Stimulated activated CD8-positive, alpha-beta memory T cell treated with anti-CD3 and anti-CD28 coated beads, Interleukin-4, amount 100 ng/mL, for 1 hour (primary cell): ENCODE data around the gene SGCA.
A peak's percentile ranks its signal among the peaks of the same experiment; 100 is the strongest.

Experiments
- DNase-seq, 2 donors: peaks; one replicate each; pipeline ENCODE4 v3.0.0-alpha.2; 2020; ENCODE audit warnings: low read depth in 2 of 2, low spot score in 1 of 2

Gene SGCA

DNA sequence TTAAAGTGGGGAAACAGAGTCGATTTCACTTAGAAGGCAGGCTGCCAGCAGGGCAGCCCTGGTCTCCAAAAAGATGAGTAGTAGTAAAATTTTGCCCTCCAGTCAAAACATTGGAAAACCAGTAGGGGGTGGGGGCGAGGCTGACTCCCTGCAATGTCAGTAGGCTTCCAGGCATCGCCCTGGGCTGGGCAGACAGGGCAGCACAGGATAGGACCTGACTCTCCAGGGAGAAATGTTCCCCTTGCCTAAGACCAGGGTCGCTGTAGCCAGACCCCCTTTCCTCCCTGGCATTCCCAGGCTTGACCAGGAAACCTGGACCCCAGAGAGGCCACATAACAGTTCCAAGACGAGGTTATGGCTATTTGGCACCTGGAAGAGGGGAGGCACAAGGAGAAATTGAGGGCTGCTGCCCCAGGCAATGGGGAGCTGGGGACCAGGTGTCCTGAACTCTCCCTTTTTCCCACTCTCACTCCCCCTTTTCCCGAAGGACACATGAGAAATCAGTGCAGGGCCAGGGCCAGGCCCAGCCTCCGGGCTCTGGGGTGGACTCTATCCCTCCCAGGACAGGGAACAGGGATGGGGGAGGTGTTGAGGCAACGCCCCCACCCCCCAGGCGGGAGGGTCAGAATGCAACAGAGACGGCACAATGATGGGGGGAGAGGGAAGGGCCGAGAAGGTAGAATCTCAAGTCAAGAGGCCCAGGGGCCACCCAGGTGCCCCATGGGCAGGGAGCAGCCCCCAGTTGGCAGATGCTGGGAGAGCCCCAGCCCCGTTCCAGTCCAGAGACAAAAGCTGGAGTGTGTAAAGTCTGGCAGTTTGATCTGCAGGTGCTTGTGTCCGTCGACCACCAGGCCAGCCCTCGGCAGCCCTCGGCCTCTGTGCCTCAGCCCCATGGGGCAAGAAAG is 31.3 kb upstream of the SGCA start:
- DNase-seq, result no peak

DNA sequence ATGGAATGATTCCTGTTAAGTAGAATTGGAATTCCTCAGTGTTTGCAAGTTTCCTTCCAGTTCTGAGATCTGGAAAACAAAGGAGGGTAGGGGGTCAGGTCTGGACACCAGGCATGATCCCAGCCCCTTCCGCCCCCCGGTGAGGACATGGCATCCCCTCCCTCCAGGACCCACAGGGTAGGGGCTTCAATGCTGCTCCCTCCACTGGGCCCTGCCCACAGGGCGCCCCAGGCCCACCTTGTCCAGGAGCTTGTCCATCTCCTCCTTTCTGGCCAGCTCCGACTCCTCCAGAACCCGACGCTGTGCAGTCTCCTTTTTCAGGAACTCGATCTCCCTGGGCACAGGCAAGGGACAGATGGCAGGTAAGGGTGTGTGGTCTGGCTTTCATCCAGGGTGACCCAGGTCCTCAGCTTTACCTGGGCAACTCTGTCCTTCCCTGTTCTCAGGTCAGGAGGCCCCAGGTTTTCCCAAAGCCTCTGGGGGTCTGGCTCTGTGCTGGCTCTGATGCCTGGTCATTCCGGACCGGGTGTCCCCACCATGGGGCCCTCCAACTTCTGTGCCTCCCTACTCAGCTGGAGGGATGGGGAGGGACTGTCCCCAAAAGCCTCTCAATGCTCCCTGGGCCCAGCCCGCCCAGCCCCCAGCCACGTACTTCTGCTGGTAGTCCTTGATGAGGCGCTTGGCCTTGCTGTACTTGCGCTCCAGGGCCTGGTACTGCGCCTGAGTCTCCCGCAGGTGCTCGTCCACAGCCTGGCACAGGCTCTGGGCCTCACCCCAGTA is 30.3 kb upstream of the SGCA start:
- DNase-seq, result no peak

DNA sequence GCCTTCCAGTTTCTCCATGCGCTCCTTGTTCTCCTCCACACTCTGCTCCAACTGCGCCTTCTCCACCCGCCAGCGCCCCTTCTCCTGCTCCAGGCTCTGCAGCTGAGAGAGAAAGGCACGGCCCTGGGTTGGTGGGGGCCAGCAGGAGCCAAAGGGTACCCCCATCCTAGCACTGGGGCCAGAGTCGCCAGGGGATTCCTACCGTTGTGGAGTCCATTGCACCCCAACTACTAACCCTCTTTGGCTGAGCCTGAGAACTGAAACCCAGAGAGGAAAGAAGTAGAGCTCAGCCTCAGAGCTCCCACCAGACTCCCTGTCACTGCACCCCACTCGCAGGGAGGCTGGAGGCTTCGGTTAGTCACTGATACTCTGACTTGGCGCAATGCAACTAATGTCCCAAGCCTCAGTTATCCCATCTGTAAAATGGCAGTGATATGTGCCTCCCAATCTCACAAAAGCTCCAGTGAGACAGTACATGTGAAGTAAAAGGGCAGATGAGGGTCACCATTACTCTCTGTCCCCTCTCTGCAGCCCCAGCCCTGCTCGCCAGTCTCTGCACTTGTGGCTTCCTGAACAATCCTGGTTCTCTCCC is 29.6 kb upstream of the SGCA start:
- no peak for DNase-seq

DNA sequence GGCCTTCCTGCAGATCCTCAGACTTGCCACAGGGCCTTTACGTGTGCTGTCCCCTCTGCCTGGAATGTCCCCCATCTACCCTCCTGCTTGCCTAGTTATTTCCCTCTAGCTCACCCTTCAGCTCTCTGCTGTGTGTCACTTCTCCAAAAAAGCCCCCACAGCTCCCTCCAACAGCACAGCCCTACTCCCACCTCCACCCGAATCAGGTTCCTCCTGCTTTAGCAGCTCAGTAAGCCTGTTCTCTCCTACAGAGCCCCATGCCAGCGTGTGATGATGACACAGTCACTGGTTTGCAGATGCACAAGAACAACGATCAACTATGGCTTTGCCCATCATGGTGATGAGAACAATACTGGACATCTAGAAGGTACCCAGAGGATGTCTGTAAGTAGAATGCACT is 28.8 kb upstream of the SGCA start:
- DNase-seq, result no peak

DNA sequence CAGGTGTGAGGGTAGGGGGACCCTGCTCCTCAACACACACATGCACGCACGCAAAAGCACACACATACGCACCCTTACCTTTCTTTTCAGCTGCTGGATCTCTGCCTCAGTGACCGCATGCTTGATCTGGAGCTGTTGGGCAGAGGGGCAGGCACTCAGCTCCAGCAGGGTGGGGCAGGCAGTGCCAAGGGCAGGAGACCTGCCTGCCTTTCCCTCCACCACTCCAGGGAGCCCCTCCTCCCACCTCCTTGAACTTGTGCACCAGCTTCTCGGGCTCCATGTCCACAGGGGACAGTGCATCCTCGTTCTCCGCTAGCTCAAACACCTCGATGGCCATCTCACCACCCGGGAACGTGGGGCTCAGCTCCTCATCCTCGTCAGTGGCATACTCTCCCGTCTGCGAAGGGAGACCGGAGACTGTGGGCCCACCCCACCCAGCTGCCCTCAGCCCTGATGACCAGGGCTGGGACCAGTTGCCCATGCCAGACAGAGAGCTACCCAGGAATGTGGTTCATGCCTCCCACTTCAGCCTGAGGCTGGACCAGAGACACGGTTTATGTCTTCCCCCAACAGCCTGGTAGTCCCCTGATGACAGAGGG is 26.5 kb upstream of the SGCA start:
- no peak for DNase-seq

DNA sequence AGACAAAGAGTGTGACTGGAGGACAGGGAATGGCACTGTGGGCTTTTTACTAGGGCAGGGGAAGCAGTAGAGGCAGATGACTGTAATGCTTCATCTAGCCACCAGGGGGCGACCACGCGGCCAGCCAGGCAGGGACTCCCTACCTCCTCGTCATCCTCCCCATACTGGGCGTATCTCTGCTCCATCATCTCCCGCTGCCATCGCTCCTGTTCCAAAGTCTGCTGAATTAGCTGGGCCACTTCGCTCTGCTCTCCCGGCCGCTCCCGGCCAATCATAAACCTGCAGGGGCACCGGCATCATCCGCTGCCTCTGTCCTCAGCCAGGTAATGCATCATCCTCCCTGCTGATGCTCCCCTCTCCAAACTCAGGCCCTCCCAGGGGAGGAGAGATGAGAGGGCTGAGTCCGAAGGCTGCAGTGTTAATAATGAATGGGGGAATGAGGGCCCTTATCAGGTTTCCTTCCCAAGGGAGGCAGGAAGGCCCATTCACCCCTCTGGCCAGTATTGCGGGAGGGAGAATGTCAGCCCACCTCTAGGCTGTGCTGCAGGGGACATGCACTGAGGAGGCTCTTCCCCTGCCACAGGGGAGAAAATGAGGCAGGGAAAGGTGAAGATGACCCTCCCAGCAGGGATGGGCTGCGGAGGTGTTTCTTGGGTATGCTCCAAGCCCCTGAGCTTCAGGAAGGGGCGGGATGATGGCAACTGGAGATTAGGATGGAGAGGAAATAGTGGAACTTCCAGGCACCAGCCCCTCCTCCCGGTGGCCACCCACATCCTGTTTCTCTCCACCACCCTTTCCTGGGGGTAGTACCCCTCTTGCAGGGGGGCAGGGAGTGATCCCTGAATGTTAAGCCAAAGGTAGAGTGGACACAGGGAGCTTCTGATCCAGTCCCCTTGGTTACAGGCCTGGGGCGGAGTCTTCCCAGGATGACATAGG is 25.6 kb upstream of the SGCA start:
- peak; percentile 71 to 72 for DNase-seq

DNA sequence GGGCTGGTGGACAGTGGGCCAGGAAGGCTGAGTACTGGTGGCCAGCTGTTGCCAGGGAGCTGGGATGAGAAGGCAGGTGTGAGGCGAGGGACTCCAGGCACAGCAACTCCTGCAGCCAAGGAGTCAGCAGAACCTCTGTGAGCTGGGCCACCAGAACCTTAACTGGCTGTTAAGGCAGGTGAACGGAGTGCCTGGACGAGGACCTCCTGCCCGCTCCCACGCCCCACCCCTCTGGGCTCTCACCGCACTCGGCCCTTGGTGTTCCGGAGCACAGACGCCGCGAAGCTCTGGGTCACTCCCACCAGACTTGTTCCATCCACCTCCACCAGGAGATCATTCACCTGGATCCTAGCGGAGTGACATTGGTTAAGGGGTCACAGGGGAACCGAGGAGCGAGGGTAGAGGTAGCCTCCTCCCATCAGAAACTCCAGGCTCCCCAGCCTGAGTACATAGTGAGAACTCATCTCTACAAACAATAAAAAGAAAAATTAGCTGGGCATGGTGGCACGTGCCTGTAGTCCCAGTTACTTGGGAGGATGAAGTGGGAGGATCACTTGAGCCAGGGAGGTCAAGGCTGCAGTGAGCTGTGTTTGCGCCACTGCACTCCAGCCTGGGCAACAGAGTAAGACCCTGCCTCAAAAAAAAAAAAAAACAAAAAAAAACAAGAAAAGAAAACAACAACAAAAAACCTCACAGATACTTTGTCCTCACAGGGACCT is 24.6 kb upstream of the SGCA start:
- no peak for DNase-seq

DNA sequence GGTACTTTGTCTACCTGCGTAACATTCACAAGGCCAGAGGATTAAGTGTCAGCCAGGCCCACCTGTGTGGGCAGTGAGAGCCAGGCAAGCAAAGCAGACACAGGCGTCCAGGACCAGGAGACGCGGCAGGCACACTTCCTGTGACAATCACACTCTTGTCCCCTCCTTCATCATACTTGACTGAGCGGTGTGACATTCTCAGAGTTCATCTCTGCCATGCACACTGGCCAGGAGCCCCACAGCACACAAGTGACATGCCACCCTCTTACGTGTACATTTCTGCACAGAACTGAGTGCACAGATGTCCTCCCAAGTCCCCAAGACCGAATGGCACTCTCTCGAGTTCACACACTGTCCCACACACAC is 24.1 kb upstream of the SGCA start:
- no peak for DNase-seq

DNA sequence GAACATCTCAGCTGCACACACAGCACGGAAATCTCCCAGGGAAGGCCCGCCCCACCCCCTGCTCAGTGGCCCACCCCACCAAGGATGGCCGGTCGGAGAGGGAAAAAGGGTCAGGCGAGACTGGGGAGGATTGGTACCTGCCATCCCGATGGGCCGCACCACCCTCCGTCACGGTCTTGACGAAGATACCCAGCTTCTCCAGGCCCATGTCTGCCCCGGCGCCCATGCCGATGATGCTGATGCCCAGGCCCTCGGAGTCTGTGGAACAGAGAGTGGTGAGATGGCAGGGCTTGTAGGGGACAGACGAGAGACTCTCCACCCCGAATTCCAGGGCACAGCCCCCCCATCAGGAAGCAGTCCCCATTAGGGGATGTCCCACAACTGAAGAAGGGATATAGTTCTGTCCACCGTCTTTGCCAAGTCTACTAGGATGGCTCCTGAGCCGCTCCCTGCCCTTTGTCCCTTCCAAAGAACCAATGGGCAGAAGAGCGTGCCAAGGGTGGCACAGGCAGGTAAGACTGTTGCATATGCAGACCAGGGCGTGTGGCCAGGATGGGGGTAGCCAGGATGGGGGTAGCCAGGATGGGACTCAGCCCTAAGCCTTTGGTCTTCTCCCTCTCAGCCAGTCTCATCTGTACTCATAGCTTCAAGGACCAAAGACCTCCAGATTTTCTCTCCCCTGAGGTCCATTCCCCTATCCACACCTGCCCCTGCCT is 22.2 kb upstream of the SGCA start:
- DNase-seq, result no peak

DNA sequence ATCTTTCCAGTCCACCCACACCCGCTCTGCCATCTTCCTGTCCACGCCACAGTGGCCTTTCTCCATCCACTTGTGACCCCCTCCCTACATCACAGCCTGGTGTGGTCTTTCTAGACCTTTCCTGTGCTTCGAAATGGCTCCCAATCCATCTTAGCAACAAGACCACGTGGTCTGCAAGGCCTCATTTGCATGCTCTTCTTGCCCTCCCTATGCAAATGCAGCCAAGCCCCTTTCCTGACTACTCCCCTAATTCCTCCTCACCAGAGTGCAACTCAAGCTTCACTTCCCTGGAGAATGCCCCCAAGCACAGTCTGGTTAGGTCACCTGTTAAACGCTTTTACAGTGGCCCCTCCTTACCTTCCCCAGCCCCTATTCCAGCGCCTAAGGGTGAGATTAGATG is 21.4 kb upstream of the SGCA start:
- DNase-seq, result no peak

DNA sequence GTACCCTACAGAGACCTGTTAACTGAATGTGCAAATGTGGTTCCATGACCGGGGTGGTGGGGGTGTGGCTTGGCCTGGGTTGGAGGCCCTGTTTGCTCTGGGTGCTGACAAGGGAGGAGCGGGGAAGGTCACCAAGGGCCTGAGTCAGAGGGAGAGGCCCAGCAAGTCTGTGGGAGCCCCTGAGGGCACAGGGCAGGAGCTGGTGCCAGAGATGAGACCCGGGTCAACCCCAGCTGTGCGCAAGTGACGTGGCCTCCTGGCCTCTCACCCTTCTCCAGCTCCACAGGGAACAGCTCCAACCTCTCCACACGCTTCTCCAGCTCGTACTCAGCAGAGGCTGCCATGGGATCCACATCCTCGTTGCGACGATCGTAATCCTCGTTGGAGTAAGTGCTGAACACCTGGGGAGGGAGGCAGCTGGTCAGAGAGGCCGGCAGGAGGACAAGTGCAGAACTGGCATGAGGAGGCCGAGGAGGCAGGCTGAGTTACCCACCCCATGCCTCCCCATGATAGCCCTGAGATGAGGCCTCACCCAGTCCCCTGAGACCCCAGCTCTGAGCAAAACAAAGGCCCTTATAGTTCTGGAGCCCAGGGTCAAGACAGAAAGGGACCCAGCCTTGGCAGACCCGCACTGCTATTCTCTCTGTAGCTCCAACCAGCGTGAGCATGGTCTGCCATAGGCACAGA is 20.8 kb upstream of the SGCA start:
- DNase-seq, result no peak

DNA sequence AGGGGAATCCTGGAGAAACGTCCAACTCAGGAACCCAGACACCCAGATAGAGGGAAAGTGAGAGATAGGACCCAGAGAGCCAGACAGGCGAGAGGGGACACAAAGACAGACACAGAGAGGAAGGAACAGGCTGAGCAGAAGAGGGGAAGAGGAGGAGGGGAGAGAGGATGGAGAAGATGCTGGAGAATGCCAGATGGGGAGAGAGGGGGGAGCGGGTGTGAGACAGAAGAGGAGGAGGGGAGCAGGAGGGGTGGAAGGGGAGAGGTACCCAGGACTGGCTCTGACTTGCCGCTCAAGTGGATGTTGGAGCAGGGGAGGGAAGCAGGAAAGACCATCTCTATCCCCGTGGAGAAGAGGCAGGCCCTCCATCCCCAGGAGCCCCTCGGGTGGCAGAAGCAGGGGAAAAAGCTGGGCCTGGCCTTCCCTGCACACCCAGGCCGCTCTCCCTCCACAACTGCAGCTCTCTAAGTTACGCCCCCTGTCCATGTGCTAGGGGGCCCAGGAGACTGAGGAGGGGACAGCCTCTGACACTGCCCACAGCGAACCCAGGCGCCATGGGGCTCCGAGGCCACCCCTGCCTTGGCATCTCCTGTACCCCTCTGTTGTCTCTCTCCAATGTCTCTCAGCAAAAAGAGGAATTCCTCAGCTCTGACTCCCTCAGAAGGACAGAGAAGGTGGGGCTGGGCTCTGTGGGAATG is 20.1 kb upstream of the SGCA start:
- DNase-seq, result no peak

DNA sequence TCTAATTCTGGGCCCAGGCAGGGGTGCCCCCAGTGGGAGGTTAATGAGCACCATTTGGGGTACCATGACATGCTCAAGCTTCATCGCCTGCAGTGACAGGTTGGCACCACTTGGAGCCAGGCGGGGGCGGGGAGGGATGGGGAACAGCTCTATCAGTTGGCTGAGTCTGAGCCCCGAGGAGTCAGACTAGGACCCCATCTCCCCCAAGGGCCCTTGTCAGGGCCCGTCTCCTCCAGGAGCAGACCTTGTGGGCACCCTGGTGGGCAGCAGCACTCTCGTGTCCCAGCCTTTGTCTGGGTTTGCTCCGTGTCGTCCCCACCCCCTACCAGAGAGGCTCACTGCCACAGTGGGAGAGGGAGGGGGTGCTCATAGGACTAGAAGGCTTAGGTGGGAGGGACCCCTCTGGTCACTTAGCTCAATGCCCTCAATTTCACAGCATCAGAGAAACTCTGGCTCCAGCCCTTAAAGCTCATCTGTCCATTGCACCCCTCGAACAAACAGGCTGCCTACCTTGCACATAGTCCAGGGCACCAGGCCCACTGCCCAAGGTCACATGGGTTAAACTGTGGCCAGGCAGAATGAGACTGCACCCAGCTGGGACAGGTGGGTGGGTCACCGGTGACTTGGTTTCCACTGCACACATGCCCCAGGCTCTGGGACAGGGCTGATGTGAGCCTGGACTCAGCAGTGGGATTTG is 19.4 kb upstream of the SGCA start:
- DNase-seq, result no peak

DNA sequence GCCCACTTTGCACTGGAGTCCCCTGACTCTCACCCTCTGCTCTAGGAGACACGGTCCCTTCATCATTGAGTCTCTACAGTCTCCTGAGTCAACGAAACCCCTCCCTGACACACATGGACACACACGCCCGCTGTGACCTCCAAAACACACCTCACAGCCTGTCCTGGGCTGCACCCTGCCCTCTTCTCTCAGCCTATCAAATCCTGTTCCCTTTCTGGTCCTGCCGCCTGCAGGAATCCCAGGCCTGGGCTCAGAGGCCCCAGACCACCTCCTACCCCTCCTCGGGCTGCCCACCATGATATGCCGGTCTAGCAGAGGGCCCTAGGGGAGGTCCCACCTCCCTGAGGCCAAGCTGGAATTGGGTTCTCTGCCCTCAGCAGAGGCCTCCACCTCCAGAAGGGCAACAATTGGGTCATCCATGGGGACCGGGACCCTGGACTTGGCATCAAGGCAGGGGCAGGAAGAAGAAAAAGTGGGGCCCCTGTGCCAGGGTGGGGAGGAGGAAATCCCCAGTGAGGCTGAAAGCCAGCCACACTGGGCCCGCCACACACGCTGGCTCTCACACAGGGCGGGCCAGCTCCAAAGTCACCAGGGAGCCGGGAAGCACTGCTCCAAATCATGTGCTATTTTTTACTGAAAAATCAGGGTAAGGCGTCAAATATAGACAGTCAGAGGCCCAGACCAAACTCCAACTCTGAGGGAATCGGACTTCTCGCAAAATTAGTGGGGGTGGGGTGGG is 18.7 kb upstream of the SGCA start:
- no peak for DNase-seq

DNA sequence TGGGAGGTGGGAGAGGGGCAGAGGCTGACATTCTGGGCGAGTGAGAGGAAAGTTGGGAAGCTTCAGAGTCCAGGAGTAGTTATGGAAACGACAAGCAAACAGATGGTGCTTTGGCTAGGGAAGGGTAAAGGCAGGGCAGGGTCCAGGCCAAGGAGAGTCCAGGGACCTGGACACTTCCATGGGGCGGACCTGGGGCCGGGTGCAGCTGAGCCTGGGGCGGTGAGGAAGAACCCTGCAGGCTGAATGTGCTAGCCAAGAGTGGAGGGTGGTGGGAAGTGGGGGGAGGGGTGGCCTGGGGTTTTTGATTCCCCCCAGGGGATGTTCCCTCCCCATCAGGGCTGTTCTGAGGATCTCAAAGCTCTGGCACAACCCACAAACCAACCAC is 18.0 kb upstream of the SGCA start:
- no peak for DNase-seq

DNA sequence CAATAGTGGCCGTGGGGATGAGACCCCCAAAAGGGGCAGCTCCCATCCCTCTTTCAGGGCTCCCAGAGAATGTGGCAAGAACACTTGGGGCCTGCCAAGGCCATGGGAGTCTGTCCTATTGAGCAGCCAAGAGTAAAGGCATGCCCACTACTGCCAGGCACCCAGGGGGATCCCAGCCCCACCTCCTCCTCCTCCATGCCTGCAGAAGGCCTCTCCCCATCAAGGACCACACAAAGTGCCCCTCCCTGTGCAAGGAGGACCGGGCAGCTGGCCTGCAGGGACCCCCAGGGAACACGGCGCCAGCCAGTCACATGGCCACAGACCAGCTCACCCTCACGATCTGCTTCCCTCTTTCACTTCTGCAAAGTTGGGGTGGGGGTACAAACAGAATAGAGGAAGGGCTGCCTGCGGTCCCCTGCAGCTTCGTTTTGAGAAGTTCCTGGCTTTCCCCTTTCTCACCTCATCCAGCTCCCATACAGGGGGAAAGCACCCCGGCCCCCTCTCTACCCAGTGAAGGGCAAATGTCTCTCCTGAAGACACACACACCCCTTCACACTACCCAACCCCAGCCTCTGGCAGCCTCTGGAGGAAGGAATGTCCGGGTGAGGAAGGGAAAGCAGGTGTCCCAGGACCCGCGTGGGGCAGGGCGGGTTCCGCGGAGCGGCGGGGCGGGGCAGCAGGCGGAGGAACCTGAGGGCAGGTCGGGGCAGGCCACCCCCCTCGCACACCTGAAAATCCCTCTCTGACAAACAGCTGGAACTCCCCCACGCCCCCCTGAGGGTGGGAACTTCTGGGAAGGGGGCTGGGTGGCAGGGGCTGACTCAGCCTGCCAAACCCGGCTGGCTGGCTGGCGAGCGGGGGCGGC is 17.3 kb upstream of the SGCA start:
- peak in 1 of 2 donors; percentile 51 for DNase-seq
